GM18502 (cell line): Measurements from ENCODE around the gene P2RX7.
A peak's percentile ranks its signal among the peaks of the same experiment; 100 is the strongest.
"Not testable (repeated sequence)": the region's sequence is repeated elsewhere in the genome, so short reads cannot be mapped to it uniquely, and the experiment has no call there.

Source experiments
- ATAC-seq: cut with Tn5 transposase; IDR thresholded peaks from one replicate; pipeline ENCODE4 v1.9.1; 2021; ENCODE audit warnings: mild to moderate bottlenecking; ENCODE audit not compliant: unreplicated experiment, poor library complexity

Gene P2RX7

DNA sequence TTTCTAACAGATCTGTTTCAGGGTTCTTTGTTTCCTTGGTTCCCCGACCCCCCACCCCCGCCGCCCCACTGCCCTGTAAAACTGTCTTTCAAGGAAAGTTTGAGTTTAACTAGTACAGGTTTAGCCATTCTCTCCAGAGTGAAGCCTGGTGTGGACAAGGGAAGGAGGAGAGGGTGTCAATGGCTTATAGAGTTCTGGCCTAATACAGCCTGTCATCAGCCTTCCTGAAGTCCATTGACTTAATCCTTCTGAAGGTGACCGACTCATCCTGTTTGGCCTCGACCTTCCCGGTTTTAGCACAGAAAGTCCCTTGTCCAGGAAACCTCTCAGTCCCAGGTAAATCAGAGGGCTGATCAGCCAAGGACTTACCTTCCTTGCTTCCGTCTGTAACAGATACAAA, 66.3 kb downstream of the P2RX7 start:
- ATAC-seq, result no peak

DNA sequence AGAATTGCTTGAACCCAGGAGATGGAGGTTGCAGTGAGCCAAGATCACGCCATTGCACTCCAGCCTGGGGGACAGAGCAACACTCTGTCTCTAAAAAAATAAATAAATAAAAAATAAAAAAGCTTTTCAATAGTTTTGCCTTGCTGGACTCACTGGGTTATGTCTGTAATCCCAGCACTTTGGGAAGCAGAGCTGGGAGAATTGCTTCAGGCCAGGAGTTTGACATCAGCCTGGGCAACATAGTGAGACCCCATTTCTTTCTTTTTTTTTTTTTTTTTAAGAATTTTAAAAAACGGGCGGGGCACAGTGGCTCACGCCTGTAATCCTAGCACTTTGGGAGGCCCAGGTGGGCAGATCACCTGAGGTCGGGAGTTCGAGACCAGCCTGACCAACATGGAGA, 68.5 kb downstream of the P2RX7 start:
- ATAC-seq, result not testable (repeated sequence)

DNA sequence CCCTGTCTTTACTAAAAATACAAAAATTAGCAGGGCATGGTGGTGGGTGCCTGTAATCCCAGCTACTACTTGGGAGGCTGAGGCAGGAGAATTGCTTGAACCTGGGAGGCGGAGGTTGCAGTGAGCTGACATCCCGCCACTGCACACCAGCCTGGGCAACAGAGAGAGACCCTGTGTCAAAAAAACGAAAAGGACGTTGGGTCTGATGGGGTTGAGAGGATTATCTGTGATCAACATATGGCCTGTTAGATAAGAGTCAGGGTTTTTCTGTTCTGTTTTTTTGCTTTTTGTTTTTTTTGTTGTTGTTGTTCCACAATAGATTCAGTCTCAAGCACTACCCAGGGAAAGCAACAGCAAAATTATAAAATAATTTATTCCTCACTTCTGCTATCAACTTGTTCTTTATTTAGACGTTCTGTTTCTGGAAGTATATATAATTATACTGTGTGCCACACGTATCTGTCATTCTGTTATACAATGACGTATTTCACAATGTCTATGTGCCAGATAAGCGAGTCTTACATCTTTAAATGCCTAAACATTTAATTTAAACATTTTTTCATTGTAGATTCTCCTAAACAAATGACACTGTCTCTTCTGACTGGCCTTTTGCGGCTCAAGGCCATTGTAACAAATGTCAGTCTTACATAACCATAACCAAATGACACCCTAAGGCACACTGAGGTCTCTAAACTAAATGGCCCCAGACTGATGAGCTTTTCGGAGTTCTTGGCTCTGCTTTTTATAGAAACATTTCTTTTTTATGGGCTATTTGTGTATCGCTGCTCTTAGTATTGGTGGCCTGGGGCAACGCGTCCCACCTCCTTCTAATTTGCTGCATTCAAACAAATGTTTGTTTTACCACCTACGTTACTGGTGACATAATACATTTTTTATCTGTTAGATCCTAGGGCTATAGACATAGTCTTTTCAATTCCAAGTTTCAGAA, 70.0 kb downstream of the P2RX7 start:
- no peak for ATAC-seq

DNA sequence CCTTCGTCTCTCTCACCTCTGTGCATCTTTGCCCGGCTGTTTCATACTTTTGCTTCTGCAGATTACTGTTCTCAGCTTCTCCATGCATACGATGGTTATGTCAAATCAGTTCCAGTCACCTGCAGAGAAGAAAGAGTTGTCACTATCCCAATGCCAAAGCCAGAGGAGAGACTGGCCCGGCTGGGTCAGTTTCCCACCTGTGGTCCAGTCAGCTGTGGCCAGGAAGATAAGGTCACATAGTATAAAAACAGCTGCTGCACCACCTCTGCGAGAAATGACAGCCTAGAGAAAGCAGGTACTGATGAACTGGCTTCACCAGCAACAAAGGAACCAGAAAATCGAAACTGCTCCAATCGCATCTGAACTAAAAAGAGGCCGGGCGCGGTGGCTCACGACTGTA, 70.8 kb downstream of the P2RX7 start:
- no peak for ATAC-seq

DNA sequence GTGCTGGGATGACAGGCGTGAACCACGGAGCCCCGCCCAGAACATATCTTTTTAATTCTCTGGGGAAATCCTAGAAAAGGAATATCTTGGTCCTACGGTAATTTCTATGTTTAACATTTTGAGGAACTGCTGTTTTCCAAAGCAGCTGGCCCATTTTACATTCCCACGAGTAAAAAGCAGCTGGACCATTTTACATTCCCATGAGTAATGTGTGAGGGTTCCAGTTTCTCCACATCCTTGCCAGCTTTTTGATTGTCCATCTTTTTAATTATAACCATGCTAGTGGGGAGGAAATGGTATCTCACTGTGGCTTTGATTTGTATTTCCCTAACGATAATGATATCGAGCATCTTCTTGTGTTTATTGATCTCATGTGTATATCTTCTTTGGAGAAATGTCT, 72.8 kb downstream of the P2RX7 start:
- ATAC-seq, result no peak

DNA sequence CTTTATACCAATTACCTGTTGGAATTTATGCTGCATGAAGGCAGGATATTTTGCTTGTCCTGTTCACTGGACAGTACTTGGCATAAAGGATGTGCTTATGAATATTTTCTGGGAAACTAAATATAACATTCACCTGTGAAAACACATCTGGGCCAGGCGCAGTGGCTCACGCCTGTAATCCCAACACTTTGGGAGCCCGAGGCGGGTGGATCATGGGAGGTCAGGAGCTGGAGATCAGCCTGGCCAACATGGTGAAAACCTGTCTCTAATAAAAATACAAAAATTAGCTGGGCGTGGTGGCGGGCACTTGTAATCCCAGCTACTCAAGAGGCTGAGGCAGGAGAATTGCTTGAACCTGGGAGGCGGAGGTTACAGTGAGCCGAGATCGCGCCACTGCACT, 75.9 kb downstream of the P2RX7 start:
- not testable (repeated sequence) for ATAC-seq

DNA sequence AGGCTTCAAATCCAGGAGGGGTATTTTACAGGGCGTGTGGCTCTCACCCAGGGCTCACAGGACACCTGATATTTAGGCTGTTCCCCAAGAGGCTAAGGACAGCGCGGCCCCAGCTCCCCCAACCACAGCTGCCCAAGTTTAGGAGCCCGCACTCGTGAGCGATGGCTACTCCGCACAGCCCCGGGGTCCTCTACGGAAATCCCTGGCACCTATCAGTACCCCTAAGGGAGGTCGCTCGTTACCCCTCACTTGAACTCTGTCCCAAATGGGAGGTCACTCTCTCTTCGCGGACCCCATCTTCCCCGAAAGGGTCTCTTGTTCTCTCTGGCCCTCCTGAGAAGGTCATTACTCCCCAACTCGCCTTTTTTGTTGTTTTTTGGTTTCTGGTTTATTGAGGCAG, 76.5 kb downstream of the P2RX7 start:
- no peak for ATAC-seq

DNA sequence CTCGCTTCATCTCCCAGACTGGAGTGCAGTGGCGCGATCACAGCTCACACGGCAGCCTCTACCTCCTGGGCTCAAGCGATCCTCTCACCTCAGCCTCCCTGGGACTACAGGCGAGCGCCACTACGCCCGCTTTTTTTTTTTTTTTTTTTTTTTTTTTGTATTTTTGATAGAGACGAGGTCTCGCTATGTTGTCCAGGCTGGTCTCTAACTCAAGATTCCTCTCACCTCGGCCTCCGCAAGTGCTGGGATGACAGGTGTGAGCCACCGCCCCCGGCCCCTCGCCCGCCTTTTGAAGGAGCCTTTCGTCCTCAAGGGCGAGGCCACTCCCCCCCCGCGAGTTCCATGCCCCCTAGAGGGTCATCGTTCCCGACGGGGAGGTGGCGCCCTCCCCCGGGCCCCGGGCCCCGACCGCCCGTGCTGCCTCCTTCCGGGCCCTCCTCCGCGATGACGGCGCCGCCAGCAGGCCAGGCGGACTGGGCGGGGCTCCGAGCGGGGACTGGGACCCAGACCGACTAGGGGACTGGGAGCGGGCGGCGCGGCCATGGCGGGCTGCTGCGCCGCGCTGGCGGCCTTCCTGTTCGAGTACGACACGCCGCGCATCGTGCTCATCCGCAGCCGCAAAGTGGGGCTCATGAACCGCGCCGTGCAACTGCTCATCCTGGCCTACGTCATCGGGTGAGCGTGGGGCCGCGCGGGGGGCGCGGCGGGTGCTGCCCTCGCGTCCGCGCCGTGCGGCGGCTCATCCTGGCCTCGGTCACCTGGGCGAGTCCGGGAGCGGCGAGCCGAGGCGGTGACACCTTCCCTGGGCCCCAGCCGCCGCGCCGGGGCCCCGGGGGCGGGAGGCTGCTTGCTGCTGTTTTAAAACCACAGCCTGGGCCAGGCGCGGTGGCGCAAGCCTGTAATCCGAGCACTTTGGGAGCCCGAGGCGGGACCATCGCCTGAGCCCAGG, 77.2 kb downstream of the P2RX7 start, which contains the start of gene P2RX4:
Gene P2RX4, plus strand, starts transcription at position 506 of the 949 bp plus-strand sequence. Its CDS starts 36 bp downstream, at position 542.
- peak; percentile 88 for ATAC-seq

DNA sequence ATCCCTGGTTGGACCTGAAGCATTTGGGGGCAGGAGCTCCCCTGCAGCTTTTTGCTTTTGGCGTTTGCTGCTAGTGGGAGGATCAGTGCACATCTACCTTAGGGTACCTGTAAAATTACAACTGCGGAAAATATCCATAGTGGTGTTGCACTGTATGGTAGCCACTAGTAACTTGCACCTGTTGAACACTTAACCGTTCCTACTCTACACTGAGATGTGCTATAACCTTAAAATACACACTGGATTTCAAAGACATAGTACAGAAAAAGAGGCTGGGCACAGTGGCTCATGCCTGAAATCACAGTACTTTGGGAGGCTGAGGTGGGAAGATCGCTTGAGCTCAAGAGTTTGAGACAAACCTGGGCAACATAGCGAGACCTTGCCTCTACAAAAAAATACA, 80.2 kb downstream of the P2RX7 start:
- no peak for ATAC-seq

DNA sequence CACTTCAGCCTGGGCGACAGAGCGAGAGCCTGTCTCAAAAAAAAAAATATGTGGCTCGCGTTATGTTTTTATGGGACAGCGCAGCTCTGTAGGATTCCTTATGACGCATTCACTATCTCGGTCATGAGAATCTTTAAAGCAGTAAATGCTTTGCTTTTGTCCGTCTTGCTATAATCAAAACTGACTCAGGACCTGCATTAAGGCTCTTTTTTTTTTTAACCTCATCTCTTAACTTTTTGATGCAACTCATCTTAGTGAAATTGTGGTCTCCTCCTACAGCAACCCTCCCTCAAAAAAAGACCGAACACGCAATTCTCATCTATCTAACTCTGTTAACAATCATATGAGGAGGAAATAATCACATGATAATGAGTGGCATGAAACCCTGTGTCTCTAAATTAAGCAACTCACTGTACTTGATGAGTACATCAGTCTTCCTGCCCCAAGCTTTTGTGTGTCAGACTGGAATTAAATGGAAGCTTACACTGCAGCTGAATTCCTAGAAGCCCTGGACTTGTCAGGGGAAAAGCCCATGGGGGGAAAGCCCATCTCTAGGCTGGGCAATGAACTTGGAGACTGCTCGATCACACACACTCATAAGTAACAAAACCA, 81.6 kb downstream of the P2RX7 start:
- no peak for ATAC-seq

DNA sequence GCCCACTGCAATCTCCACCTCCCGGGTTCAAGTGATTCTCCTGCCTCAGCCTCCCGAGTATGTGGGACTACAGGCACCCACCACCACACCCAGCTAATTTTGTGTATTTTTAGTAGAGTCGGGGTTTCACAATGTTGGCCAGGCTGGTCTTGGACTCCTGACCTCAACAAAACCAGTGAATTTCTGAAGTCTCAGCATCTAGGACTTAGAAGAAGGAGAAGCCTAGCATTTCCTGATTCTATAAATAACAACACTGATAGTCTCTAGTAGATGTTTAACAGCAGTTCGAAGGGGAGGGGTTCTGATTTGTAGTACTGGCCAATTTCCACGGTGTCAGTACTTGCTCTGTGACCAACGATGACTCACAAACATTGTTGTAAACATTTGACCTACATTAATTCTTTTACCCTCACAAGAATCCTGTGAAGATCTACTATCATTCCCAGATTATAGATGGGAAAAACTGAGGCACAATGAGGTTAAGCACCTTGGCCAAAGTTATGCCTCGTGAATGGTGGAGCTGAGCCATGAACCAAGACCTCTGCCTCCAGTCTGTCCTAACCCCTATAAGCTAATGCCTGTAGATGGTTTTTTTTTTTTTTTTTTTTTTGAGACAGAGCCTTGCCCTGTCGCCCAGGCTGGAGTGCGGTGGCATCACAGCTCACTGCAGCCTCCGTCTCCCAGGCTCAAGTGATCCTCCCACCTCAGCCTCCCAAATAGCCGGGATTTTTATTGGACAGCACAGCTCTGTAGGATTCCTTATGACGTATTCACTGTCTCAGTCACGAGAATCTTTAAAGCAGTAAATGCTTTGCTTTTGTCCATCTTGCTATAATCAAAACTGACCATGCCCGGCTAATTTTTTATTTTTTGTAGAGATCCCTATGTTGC, 82.4 kb downstream of the P2RX7 start:
- ATAC-seq, result no peak

DNA sequence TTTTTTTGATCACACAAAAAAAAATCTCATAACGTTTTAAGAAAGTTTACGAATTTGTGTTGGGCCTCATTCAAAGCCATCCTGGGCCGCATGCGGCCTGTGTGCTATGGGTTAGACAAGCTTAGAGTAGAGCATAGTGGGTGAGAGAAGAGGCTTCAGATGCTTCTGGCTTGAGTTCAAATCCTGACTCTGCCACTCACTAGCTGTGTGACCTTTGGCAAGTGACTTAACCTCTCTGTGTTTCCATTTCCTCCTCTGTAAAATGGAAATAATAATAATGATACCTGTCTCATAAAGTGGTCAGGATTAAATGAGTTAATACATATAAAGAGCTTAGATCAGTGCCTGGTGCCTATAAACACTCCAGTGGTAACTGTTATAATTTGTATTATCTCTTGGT, 83.4 kb downstream of the P2RX7 start:
- no peak for ATAC-seq

DNA sequence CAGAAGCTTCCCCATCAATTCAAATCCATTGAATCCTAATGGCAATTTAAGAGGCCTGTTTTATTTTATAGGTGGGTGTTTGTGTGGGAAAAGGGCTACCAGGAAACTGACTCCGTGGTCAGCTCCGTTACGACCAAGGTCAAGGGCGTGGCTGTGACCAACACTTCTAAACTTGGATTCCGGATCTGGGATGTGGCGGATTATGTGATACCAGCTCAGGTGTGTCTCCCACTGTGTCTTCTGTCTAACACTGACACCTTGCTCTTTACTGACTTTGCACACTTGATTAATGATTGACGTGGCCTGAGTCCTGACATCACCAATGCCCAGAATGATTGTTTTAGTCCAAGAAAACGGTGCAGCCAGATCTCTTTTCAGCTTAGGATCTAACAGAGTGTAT, 84.4 kb downstream of the P2RX7 start:
- ATAC-seq, result no peak

DNA sequence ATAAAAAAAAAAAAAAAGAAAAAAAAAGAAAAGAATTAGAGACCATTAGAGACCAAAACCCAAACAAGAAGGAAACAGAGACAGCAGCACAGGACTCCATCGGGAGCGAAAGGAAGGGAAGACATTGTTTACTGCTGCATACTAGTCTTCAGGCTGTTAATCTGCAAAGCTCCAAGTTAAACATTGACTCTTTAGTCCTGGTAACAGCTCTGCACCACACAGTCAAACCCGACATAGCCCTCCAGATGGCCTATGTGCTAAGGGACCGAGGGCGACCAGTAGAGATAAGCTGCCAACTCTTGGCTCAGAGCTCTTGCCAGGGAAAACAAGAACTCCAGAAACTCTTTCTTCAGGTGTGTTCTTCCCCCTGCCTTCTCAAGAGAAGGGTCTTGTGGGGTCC, 85.1 kb downstream of the P2RX7 start:
- no peak for ATAC-seq

DNA sequence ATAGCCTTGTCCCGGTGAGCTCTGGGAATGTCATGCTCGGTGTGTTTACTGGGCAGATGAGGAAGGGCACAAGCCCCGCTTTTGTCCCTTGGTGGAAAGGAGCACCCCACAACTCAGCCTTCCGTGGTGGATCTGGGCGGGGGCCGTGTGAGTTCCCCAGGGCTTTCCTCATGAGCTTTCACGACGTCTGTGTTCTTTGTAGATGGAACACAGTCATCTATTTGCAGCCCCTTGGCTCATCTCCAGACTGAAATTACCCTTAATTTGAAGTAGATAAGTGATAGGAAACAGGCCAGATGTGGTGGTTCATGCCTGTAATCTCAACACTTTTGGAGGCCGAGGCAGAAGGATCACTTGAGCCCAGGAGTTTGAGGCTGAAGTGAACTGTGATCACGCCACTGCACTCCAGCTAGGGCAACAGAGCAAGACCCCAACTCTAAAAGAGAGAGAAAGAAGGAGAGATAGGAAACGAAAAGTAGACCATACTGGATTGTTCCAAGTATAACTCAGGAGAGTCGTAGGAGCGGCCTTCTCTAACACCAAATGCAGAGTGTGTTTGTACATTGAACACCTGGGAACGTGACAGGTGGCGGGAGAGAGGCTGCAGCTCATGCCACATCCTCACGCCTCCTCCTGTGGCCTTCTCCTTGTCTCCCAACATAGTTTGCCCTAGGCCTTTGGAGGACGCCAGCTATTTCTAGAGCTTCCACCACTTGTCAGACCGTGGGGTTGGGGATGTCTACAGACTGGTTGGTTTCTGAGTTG, 86.1 kb downstream of the P2RX7 start:
- ATAC-seq, result no peak

DNA sequence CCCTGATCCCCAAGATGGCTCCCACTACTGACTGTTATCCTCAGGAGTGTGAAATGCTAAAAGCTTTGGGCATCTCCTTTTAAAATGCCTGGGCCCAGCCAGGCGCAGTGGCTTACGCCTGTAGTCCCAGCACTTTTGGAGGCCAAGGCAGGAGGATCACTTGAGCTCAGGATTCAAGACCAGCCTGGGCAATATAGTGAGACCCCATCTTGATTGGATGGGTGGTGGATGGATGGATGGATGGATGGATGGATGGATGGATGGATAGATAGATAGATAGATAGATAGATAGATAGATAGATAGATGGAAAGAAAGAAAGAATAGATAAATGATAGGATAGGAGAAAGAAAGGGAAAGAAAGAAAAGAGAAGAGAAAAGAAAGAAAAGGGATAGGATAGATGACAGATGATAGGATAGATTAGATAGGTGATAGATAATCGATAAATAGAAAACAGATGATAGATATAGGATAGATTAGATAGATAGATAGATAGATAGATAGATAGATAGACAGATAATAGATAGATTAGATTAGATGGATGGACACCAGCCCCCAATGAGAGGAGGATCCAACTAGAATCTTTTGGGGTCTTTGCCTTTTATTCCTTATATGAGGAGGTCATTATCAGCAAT, 86.8 kb downstream of the P2RX7 start:
- ATAC-seq, result no peak

DNA sequence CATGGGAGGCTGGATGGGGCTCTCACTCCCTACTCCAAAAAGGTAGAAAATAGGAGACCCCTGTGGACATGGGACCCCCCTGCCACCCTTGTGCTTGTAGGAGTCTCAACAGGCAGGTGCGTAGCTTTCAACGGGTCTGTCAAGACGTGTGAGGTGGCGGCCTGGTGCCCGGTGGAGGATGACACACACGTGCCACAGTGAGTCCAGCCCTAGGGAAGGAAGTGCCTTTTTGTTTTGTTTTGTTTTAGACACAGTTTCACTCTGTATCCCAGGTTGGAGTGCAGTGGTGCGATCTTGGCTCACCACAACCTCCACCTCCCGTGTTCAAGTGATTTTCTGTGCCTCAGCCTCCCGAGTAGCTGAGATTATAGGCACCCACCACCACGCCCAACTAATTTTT, 90.2 kb downstream of the P2RX7 start:
- no peak for ATAC-seq
